ENCODE measurements around the gene PPP2R2B.

Gene PPP2R2B

GRCh38 chr5:146592352-146592751 lies 286.2 kb downstream of the PPP2R2B start:
- DNase-seq (ENCODE audit: insufficient read length, low spot score), result no peak
- no peak for FAIRE-seq
- TF ChIP-seq CTCF (IDR thresholded peaks at IDR 0.05; ENCODE audit: insufficient read depth, missing control alignments), result no peak

GRCh38 chr5:146589028-146589345 lies 289.6 kb downstream of the PPP2R2B start:
- TF ChIP-seq CTCF (IDR thresholded peaks at IDR 0.05; ENCODE audit: insufficient read depth, missing control alignments), result no peak
- DNase-seq (ENCODE audit: insufficient read length, low spot score), result no peak
- FAIRE-seq, result no peak

- DNase-seq (ENCODE audit: insufficient read length, low spot score) (no peak), FAIRE-seq (no peak)
- TF ChIP-seq CTCF (IDR thresholded peaks at IDR 0.05; ENCODE audit: insufficient read depth, missing control alignments), result no peak
Measured at GRCh38 chr5:146588331-146589027, 290.1 kb downstream of the PPP2R2B start.

- FAIRE-seq (no peak), DNase-seq (ENCODE audit: insufficient read length, low spot score) (no peak)
- TF ChIP-seq CTCF (IDR thresholded peaks at IDR 0.05; ENCODE audit: insufficient read depth, missing control alignments), result no peak
Measured at GRCh38 chr5:146586752-146587151, 291.8 kb downstream of the PPP2R2B start.

- no peak for DNase-seq (ENCODE audit: insufficient read length, low spot score)
- no peak for TF ChIP-seq CTCF (IDR thresholded peaks at IDR 0.05; ENCODE audit: insufficient read depth, missing control alignments)
- FAIRE-seq, result peak; percentile 25
Measured at GRCh38 chr5:146584750-146585149, 293.8 kb downstream of the PPP2R2B start.

GRCh38 chr5:146582051-146582596 lies 296.4 kb downstream of the PPP2R2B start:
- no peak for FAIRE-seq
- no peak for DNase-seq (ENCODE audit: insufficient read length, low spot score)
- TF ChIP-seq CTCF (IDR thresholded peaks at IDR 0.05; ENCODE audit: insufficient read depth, missing control alignments), result no peak

- TF ChIP-seq CTCF (IDR thresholded peaks at IDR 0.05; ENCODE audit: insufficient read depth, missing control alignments), result no peak
- DNase-seq (ENCODE audit: insufficient read length, low spot score), result no peak
- no peak for FAIRE-seq
Measured at GRCh38 chr5:146580237-146580636, 298.3 kb downstream of the PPP2R2B start.
